Lung microvascular endothelial cell (primary cell): Measurements from ENCODE around the gene ANK2. TPM values are rescaled to one million over a fixed set of nuclear protein-coding genes. Genes with fewer than 3 reads are reported as not detected.

ENCODE experiments used
- DNase-seq, 2 donors: peaks; one replicate each; pipeline versions ENCODE4 v3.0.0 to v3.0.0-alpha.2; 2010; ENCODE audit warnings: low read depth in 2 of 2
- total RNA-seq: library from RNA; depleted of rRNA; stranded (reverse); fragments of >200 nt; gene quantifications from 2 replicates; pipeline ENCODE4 v1.2.1, GENCODE V29; 2014

The ANK2 gene
- total RNA-seq: 35.1 and 55.8 TPM in 2 replicates

- no peak for DNase-seq
These were observed at the start of gene ANK2 for GRCh38 chr4:113049421-113050370. TSS of gene ANK2 (plus strand) at chr4:113049653. CDS start at chr4:113049729, 76 bp downstream.

GRCh38 chr4:113003841-113004240 is 45.6 kb upstream of the ANK2 start:
- DNase-seq: no peak

GRCh38 chr4:113004655-113005054 is 44.8 kb upstream of the ANK2 start:
- no peak for DNase-seq

GRCh38 chr4:113006632-113007031 is 42.8 kb upstream of the ANK2 start:
- DNase-seq: no peak

GRCh38 chr4:113007151-113007550 is 42.3 kb upstream of the ANK2 start:
- DNase-seq: no peak

GRCh38 chr4:113008135-113008534 is 41.3 kb upstream of the ANK2 start:
- no peak for DNase-seq

GRCh38 chr4:113008716-113009115 is 40.7 kb upstream of the ANK2 start:
- DNase-seq: no peak

GRCh38 chr4:113009461-113009860 is 40.0 kb upstream of the ANK2 start:
- no peak for DNase-seq

GRCh38 chr4:113012122-113012725 is 37.2 kb upstream of the ANK2 start:
- DNase-seq: no peak

- no peak for DNase-seq
These were observed 36.7 kb upstream of the ANK2 start for GRCh38 chr4:113012786-113013185.

- DNase-seq: no peak
These were observed 35.7 kb upstream of the ANK2 start for GRCh38 chr4:113013751-113014150.

GRCh38 chr4:113016377-113016776 is 33.1 kb upstream of the ANK2 start:
- DNase-seq: no peak

GRCh38 chr4:113020966-113021365 is 28.5 kb upstream of the ANK2 start:
- DNase-seq: no peak

GRCh38 chr4:113024388-113024787 is 25.1 kb upstream of the ANK2 start:
- no peak for DNase-seq

- no peak for DNase-seq
These were observed 24.0 kb upstream of the ANK2 start for GRCh38 chr4:113025416-113025815.

- DNase-seq: peak in 1 of 2 donors; percentile 4
These were observed 22.9 kb upstream of the ANK2 start for GRCh38 chr4:113026556-113026955.

GRCh38 chr4:113028074-113028473 is 21.4 kb upstream of the ANK2 start:
- no peak for DNase-seq

GRCh38 chr4:113031212-113031611 is 18.2 kb upstream of the ANK2 start:
- DNase-seq: no peak

GRCh38 chr4:113040793-113041192 is 8.7 kb upstream of the ANK2 start:
- DNase-seq: no peak

- DNase-seq: no peak
These were observed 7.0 kb upstream of the ANK2 start for GRCh38 chr4:113042502-113042901.

- no peak for DNase-seq
These were observed 5.9 kb upstream of the ANK2 start for GRCh38 chr4:113043591-113043990.

GRCh38 chr4:113050371-113050755 is 910 bp downstream of the ANK2 start:
- DNase-seq: no peak

- DNase-seq: no peak
These were observed 1.4 kb downstream of the ANK2 start for GRCh38 chr4:113050837-113051236.
